ENCODE measurements around the gene PPP1R1C.

GRCh38 chr2:182103526-182103925 lies 117.9 kb downstream of the PPP1R1C start:
- TF ChIP-seq CTCF (IDR thresholded peaks at IDR 0.05; ENCODE audit: low read depth, low read length, poor library complexity, severe bottlenecking), result no peak
- TF ChIP-seq EZH2phosphoT487 (IDR thresholded peaks at IDR 0.05; ENCODE audit: borderline replicate concordance, low read length), result no peak
